ENCODE results near the gene MALT1. TPM values are rescaled to one million over a fixed set of nuclear protein-coding genes. Genes with fewer than 3 reads are reported as not detected.
"Not testable (repeated sequence)": the region's sequence is repeated elsewhere in the genome, so short reads cannot be mapped to it uniquely, and the experiment has no call there.

Gene MALT1
- total RNA-seq, 8 experiments from 2014 or later = 10.0 to 15.5 (median 13.7) TPM

- no peak for ATAC-seq (replicated peaks in 6 of 8)
- H3K4me1 ChIP-seq (replicated peaks in 1 of 2) = no peaks in the 10 kb centered on the region
These were observed 62.6 kb downstream of the MALT1 start for GRCh38 chr18:58733866-58734265.

GRCh38 chr18:58738322-58738721 lies 67.1 kb downstream of the MALT1 start:
- WGBS, 10 experiments = 74 to 100% (median 100%) methylated on average over 1 to 3 of the region's 3 CpGs; no CpG with 5 or more reads in 2 of the 10 experiments
- no peak overlapping the region for H3K4me3 ChIP-seq
- ATAC-seq (replicated peaks in 6 of 8) = peak in 3 of 8 experiments; percentile 14 to 100 (median 81)
- H3K27ac ChIP-seq = no peak overlapping the region
- no peaks in the 10 kb centered on the region for H3K4me1 ChIP-seq (replicated peaks in 1 of 2)
- in situ Hi-C loops (cut with MboI; ENCODE audit: low pct_unique_long_range_greater_than_20kb in 2 of 9, low sequenced_read_pairs in 9 of 9, unreplicated experiment in 9 of 9) = no loop called here

More at GRCh38 chr18:58733866-58734265, 62.6 kb downstream of the MALT1 start:
- in situ Hi-C loops (cut with MboI; ENCODE audit: low pct_unique_long_range_greater_than_20kb in 2 of 9, low sequenced_read_pairs in 9 of 9, unreplicated experiment in 9 of 9) = no loop called here
- Histone ChIP-seq H3K27ac (no peak overlapping the region), H3K4me3 (no peak overlapping the region)
- WGBS, 10 experiments = 88 to 100% (median 100%) methylated on average over 1 of the region's 1 CpG; no CpG with 5 or more reads in 4 of the 10 experiments

GRCh38 chr18:58745914-58746313 lies 74.6 kb downstream of the MALT1 start:
- 86 to 100% (median 100%) methylated on average over 1 to 2 of the region's 2 CpGs; no CpG with 5 or more reads in 1 of the 10 experiments for WGBS, 10 experiments
- Histone ChIP-seq H3K4me1 (replicated peaks in 1 of 2) (no peaks in the 10 kb centered on the region), H3K4me3 (no peak overlapping the region), H3K27ac (no peak overlapping the region)
- in situ Hi-C loops (cut with MboI; ENCODE audit: low pct_unique_long_range_greater_than_20kb in 2 of 9, low sequenced_read_pairs in 9 of 9, unreplicated experiment in 9 of 9) = no loop called here
- ATAC-seq (replicated peaks in 6 of 8) = no peak

- H3K4me3 ChIP-seq = no peak overlapping the region
- ATAC-seq (replicated peaks in 6 of 8) = no peak
- in situ Hi-C loops (cut with MboI; ENCODE audit: low pct_unique_long_range_greater_than_20kb in 2 of 9, low sequenced_read_pairs in 9 of 9, unreplicated experiment in 9 of 9) = no loop called here
- H3K4me1 ChIP-seq (replicated peaks in 1 of 2) = no peaks in the 10 kb centered on the region
- H3K27ac ChIP-seq = no peak overlapping the region
- 100% methylated on average over 1 of the region's 1 CpG; no CpG with 5 or more reads in 7 of the 10 experiments for WGBS, 10 experiments
These were observed 77.8 kb downstream of the MALT1 start for GRCh38 chr18:58748899-58749595.

- 23 to 100% (median 78%) methylated on average over 2 to 3 of the region's 3 CpGs; no CpG with 5 or more reads in 3 of the 10 experiments for WGBS, 10 experiments
- ATAC-seq (replicated peaks in 6 of 8) = no peak
- H3K4me1 ChIP-seq (replicated peaks in 1 of 2) = no peaks in the 10 kb centered on the region
- in situ Hi-C loops (cut with MboI; ENCODE audit: low pct_unique_long_range_greater_than_20kb in 2 of 9, low sequenced_read_pairs in 9 of 9, unreplicated experiment in 9 of 9) = loop anchor here in 6 of 9 experiments (25.0 kb wide), 3 partner anchors 217 to 867 kb away; no protein-coding TSS in a partner anchor
- no peak overlapping the region for H3K4me3 ChIP-seq
- H3K27ac ChIP-seq = no peak overlapping the region
These were observed 82.7 kb downstream of the MALT1 start for GRCh38 chr18:58753976-58754375.

GRCh38 chr18:58754544-58755068 lies 83.3 kb downstream of the MALT1 start:
- ATAC-seq (replicated peaks in 6 of 8) = peak in 1 of 8 experiments; percentile 21
- in situ Hi-C loops (cut with MboI; ENCODE audit: low pct_unique_long_range_greater_than_20kb in 2 of 9, low sequenced_read_pairs in 9 of 9, unreplicated experiment in 9 of 9) = loop anchor here in 6 of 9 experiments (25.0 kb wide), 3 partner anchors 217 to 867 kb away; no protein-coding TSS in a partner anchor
- H3K27ac ChIP-seq = no peak overlapping the region
- H3K4me1 ChIP-seq (replicated peaks in 1 of 2) = no peaks in the 10 kb centered on the region
- WGBS, 10 experiments = 38 to 67% (median 64%) methylated on average over 1 to 5 of the region's 10 CpGs; no CpG with 5 or more reads in 5 of the 10 experiments
- no peak overlapping the region for H3K4me3 ChIP-seq

- Histone ChIP-seq H3K4me1 (replicated peaks in 1 of 2) (no peaks in the 10 kb centered on the region), H3K27ac (no peak overlapping the region), H3K4me3 (no peak overlapping the region)
- no peak for ATAC-seq (replicated peaks in 6 of 8)
- in situ Hi-C loops (cut with MboI; ENCODE audit: low pct_unique_long_range_greater_than_20kb in 2 of 9, low sequenced_read_pairs in 9 of 9, unreplicated experiment in 9 of 9) = loop anchor here in 6 of 9 experiments (25.0 kb wide), 3 partner anchors 218 to 868 kb away; no protein-coding TSS in a partner anchor
- 20 to 100% (median 94%) methylated on average over 1 to 8 of the region's 15 CpGs; no CpG with 5 or more reads in 3 of the 10 experiments for WGBS, 10 experiments
These were observed 84.2 kb downstream of the MALT1 start for GRCh38 chr18:58755304-58756010.

- whole genome bisulfite sequencing, 10 experiments = 67 to 100% (median 100%) methylated on average over 1 to 2 of the region's 10 CpGs; no CpG with 5 or more reads in 7 of the 10 experiments
- no peaks in the 10 kb centered on the region for H3K4me1 ChIP-seq (replicated peaks in 1 of 2)
- no peak for ATAC-seq (replicated peaks in 6 of 8)
- H3K27ac ChIP-seq = no peak overlapping the region
- in situ Hi-C loops (cut with MboI; ENCODE audit: low pct_unique_long_range_greater_than_20kb in 2 of 9, low sequenced_read_pairs in 9 of 9, unreplicated experiment in 9 of 9) = loop anchor here in 6 of 9 experiments (25.0 kb wide), 3 partner anchors 219 to 869 kb away; no protein-coding TSS in a partner anchor
- no peak overlapping the region for H3K4me3 ChIP-seq
These were observed 84.9 kb downstream of the MALT1 start for GRCh38 chr18:58756148-58756547.

GRCh38 chr18:58756596-58757240 lies 85.5 kb downstream of the MALT1 start:
- H3K4me1 ChIP-seq (replicated peaks in 1 of 2) = no peaks in the 10 kb centered on the region
- 80 to 100% (median 97%) methylated on average over 1 to 3 of the region's 8 CpGs; no CpG with 5 or more reads in 6 of the 10 experiments for WGBS, 10 experiments
- in situ Hi-C loops (cut with MboI; ENCODE audit: low pct_unique_long_range_greater_than_20kb in 2 of 9, low sequenced_read_pairs in 9 of 9, unreplicated experiment in 9 of 9) = loop anchor here in 6 of 9 experiments (25.0 kb wide), 3 partner anchors 219 to 869 kb away; no protein-coding TSS in a partner anchor
- no peak overlapping the region for H3K27ac ChIP-seq
- H3K4me3 ChIP-seq = no peak overlapping the region
- no peak for ATAC-seq (replicated peaks in 6 of 8)

- H3K4me3 ChIP-seq; ATAC-seq (replicated peaks in 6 of 8); H3K4me1 ChIP-seq (replicated peaks in 1 of 2); H3K27ac ChIP-seq: not testable (repeated sequence)
- in situ Hi-C loops (cut with MboI; ENCODE audit: low pct_unique_long_range_greater_than_20kb in 2 of 9, low sequenced_read_pairs in 9 of 9, unreplicated experiment in 9 of 9) = loop anchor here in 6 of 9 experiments (25.0 kb wide), 3 partner anchors 220 to 870 kb away; no protein-coding TSS in a partner anchor
- WGBS, 10 experiments = 80 to 100% methylated on average over 1 to 4 of the region's 7 CpGs; no CpG with 5 or more reads in 8 of the 10 experiments
These were observed 86.1 kb downstream of the MALT1 start for GRCh38 chr18:58757351-58757750.

GRCh38 chr18:58758046-58758445 lies 86.8 kb downstream of the MALT1 start:
- peak in 3 of 8 experiments; percentile 22 to 56 (median 55) for ATAC-seq (replicated peaks in 6 of 8)
- WGBS, 10 experiments = 17 to 100% (median 75%) methylated on average over 1 to 3 of the region's 3 CpGs; no CpG with 5 or more reads in 2 of the 10 experiments
- H3K4me1 ChIP-seq (replicated peaks in 1 of 2) = no peaks in the 10 kb centered on the region
- H3K27ac ChIP-seq = no peak overlapping the region
- in situ Hi-C loops (cut with MboI; ENCODE audit: low pct_unique_long_range_greater_than_20kb in 2 of 9, low sequenced_read_pairs in 9 of 9, unreplicated experiment in 9 of 9) = loop anchor here in 6 of 9 experiments (25.0 kb wide), 3 partner anchors 221 to 871 kb away; no protein-coding TSS in a partner anchor
- H3K4me3 ChIP-seq = no peak overlapping the region

- ATAC-seq (replicated peaks in 6 of 8) = peak in 3 of 8 experiments; percentile 38 to 65 (median 48)
- H3K27ac ChIP-seq = no peak overlapping the region
- WGBS, 10 experiments = 60 to 92% (median 82%) methylated on average over 1 to 3 of the region's 9 CpGs; no CpG with 5 or more reads in 6 of the 10 experiments
- H3K4me3 ChIP-seq = no peak overlapping the region
- in situ Hi-C loops (cut with MboI; ENCODE audit: low pct_unique_long_range_greater_than_20kb in 2 of 9, low sequenced_read_pairs in 9 of 9, unreplicated experiment in 9 of 9) = loop anchor here in 6 of 9 experiments (25.0 kb wide), 3 partner anchors 221 to 871 kb away; no protein-coding TSS in a partner anchor
- H3K4me1 ChIP-seq (replicated peaks in 1 of 2) = no peaks in the 10 kb centered on the region
These were observed 87.3 kb downstream of the MALT1 start for GRCh38 chr18:58758606-58759005.

Measured in motor neuron (in vitro differentiated cells).